H9 (cell line): ENCODE measurements around the gene ISLR2. TPM values are rescaled to one million over a fixed set of nuclear protein-coding genes. Genes with fewer than 3 reads are reported as not detected.
"Not testable (repeated sequence)": the region's sequence is repeated elsewhere in the genome, so short reads cannot be mapped to it uniquely, and the experiment has no call there.

Experiments
- DNase-seq: peaks from one replicate; pipeline ENCODE4 v3.0.0-alpha.2; 2017
- H2AFZ ChIP-seq: one replicate; pipeline ENCODE4 v1.6.1; 2013; ENCODE audit warnings: mild to moderate bottlenecking, low read length, control low read depth, moderate library complexity
- H2AK5ac ChIP-seq: 2 replicates; pipeline ENCODE4 v1.6.1; 2013; ENCODE audit warnings: low read length, control low read depth, mixed read lengths; ENCODE audit not compliant: insufficient read length
- H2BK120ac ChIP-seq: one replicate; pipeline ENCODE4 v1.6.1; 2013; ENCODE audit warnings: low read depth, mild to moderate bottlenecking, low read length, control low read depth, inconsistent platforms; ENCODE audit not compliant: poor library complexity, severe bottlenecking
- H2BK12ac ChIP-seq: 2 replicates; pipeline ENCODE4 v1.6.1; 2013; ENCODE audit warnings: low read length, control low read depth, mixed read lengths, low read depth; ENCODE audit not compliant: insufficient read length
- H2BK15ac ChIP-seq: 2 replicates; pipeline ENCODE4 v1.6.1; 2013; ENCODE audit warnings: low read depth, low read length, control low read depth
- H2BK20ac ChIP-seq: one replicate; pipeline ENCODE4 v1.6.1; 2013; ENCODE audit warnings: low read depth, mild to moderate bottlenecking, low read length, control low read depth, inconsistent platforms; ENCODE audit not compliant: poor library complexity, severe bottlenecking
- H2BK5ac ChIP-seq: 2 replicates; pipeline ENCODE4 v1.6.1; 2013; ENCODE audit warnings: low read length, control low read depth, mixed read lengths; ENCODE audit not compliant: insufficient read length
- H3K14ac ChIP-seq: 2 replicates; pipeline ENCODE4 v1.6.1; 2013; ENCODE audit warnings: low read length, control low read depth; ENCODE audit not compliant: insufficient read depth
- H3K18ac ChIP-seq: 2 replicates; pipeline ENCODE4 v1.6.1; 2013; ENCODE audit warnings: low read depth, mild to moderate bottlenecking, mixed read lengths, low read length, control low read depth; ENCODE audit not compliant: insufficient read length
- H3K23ac ChIP-seq: 2 replicates; pipeline ENCODE4 v1.6.1; 2013; ENCODE audit warnings: low read length, control low read depth, mixed read lengths, low read depth; ENCODE audit not compliant: insufficient read length
- H3K23me2 ChIP-seq: 2 replicates; pipeline ENCODE4 v1.6.1; 2013; ENCODE audit warnings: low read depth, mild to moderate bottlenecking, mixed read lengths, low read length, control low read depth; ENCODE audit not compliant: insufficient read length, poor library complexity, severe bottlenecking
- H3K27ac ChIP-seq: 2 replicates; pipeline ENCODE4 v1.5.1; 2013; ENCODE audit warnings: low read length, control low read depth, mixed read lengths, low read depth; ENCODE audit not compliant: insufficient read length
- H3K27me3 ChIP-seq: 2 replicates; pipeline ENCODE4 v1.6.1; 2013; ENCODE audit warnings: low read length, control low read depth, inconsistent platforms; ENCODE audit not compliant: insufficient read depth
- H3K4ac ChIP-seq: 2 replicates; pipeline ENCODE4 v1.6.1; 2013; ENCODE audit warnings: low read depth, mild to moderate bottlenecking, control low read depth, inconsistent platforms, low read length, moderate library complexity
- H3K4me1 ChIP-seq: 2 replicates; pipeline ENCODE4 v1.6.1; 2013; ENCODE audit warnings: low read length, control low read depth, inconsistent platforms; ENCODE audit not compliant: insufficient read depth
- H3K4me2 ChIP-seq: 2 replicates; pipeline ENCODE4 v1.6.1; 2013; ENCODE audit warnings: low read length, control low read depth, mixed read lengths; ENCODE audit not compliant: insufficient read length, insufficient read depth
- H3K56ac ChIP-seq: 2 replicates; pipeline ENCODE4 v1.6.1; 2013; ENCODE audit warnings: low read depth, mild to moderate bottlenecking, mixed read lengths, low read length, control low read depth; ENCODE audit not compliant: insufficient read length
- H3K79me1 ChIP-seq: 2 replicates; pipeline ENCODE4 v1.6.1; 2013; ENCODE audit warnings: low read depth, mild to moderate bottlenecking, moderate library complexity, low read length, control low read depth, inconsistent platforms; ENCODE audit not compliant: insufficient read depth, poor library complexity, severe bottlenecking
- H3K79me2 ChIP-seq: 2 replicates; pipeline ENCODE4 v1.6.1; 2013; ENCODE audit warnings: low read length, control low read depth, inconsistent platforms; ENCODE audit not compliant: insufficient read depth
- H3K9ac ChIP-seq: 2 replicates; pipeline ENCODE4 v1.6.1; 2013; ENCODE audit warnings: low read length, control low read depth, mixed read lengths; ENCODE audit not compliant: insufficient read length; ENCODE audit errors: extremely low read depth
- H3K9me3 ChIP-seq: one replicate; pipeline ENCODE4 v1.6.1; 2013; ENCODE audit warnings: low read depth, low read length, inconsistent platforms; ENCODE audit not compliant: control insufficient read depth
- H3T11ph ChIP-seq: one replicate; pipeline ENCODE4 v1.6.1; 2013; ENCODE audit warnings: mild to moderate bottlenecking, low read length, control low read depth, inconsistent platforms
- H4K20me1 ChIP-seq: one replicate; pipeline ENCODE4 v1.6.1; 2013; ENCODE audit not compliant: control insufficient read depth, insufficient read length, insufficient read depth
- H4K5ac ChIP-seq: 2 replicates; pipeline ENCODE4 v1.6.1; 2013; ENCODE audit warnings: low read depth, mild to moderate bottlenecking, mixed read lengths, low read length, control low read depth; ENCODE audit not compliant: insufficient read length
- H4K8ac ChIP-seq: replicated peaks from 2 replicates; pipeline ENCODE4 v1.6.1; 2013; ENCODE audit warnings: low read length, control low read depth, mixed read lengths, low read depth; ENCODE audit not compliant: insufficient read length
- H4K91ac ChIP-seq: 2 replicates; pipeline ENCODE4 v1.6.1; 2013; ENCODE audit warnings: low read depth, mild to moderate bottlenecking, moderate library complexity, mixed read lengths, low read length, control low read depth; ENCODE audit not compliant: insufficient read length
- H3K27ac Mint-ChIP-seq, 3 experiments: 2 replicates in 2 of 3; 3 replicates in 1 of 3; pipeline ENCODE4 v1.8.0; 2020 to 2021; ENCODE audit warnings: mixed read lengths in 3 of 3, mild to moderate bottlenecking in 1 of 3, moderate library complexity in 1 of 3
- H3K27me3 Mint-ChIP-seq: 2 replicates; pipeline ENCODE4 v1.8.0; 2021; ENCODE audit warnings: low read depth, mild to moderate bottlenecking, moderate library complexity, mixed read lengths
- H3K36me3 Mint-ChIP-seq, 3 experiments: 2 replicates in 2 of 3; 3 replicates in 1 of 3; pipeline ENCODE4 v1.8.0; 2020 to 2021; ENCODE audit warnings: low read depth in 3 of 3, mixed read lengths in 3 of 3; ENCODE audit not compliant: insufficient read depth in 1 of 3
- H3K4me1 Mint-ChIP-seq, 2 experiments: 2 replicates each; pipeline ENCODE4 v1.8.0; 2020; ENCODE audit warnings: mixed read lengths in 2 of 2
- H3K4me3 Mint-ChIP-seq, 2 experiments: 2 replicates in 1 of 2; 3 replicates in 1 of 2; pipeline ENCODE4 v1.8.0; 2020 to 2021; ENCODE audit warnings: mild to moderate bottlenecking in 2 of 2, mixed read lengths in 2 of 2, moderate library complexity in 1 of 2
- H3K9me3 Mint-ChIP-seq, 2 experiments: 2 replicates in 1 of 2; 3 replicates in 1 of 2; pipeline ENCODE4 v1.8.0; 2020; ENCODE audit warnings: mild to moderate bottlenecking in 2 of 2, mixed read lengths in 2 of 2, moderate library complexity in 1 of 2
- CTCF ChIP-seq: fragments of 200-600 bp; sonication (generic); conservative IDR thresholded peaks from 3 replicates; pipeline ENCODE4 v1.8.0; 2021; ENCODE audit warnings: antibody characterized with exemption, mild to moderate bottlenecking
- WGBS: extraction: QIAGEN DNeasy Blood & Tissue Kit; methylation state at CpG from one replicate; pipeline ENCODE4 v1.1.7; 2013; ENCODE audit warnings: missing lambda C conversion rate, low lambda C conversion rate, mixed read lengths; ENCODE audit not compliant: insufficient read length; ENCODE audit errors: extremely low coverage; 5-methylcytosine and 5-hydroxymethylcytosine counted together
- total RNA-seq: library from RNA; stranded (reverse); gene quantifications from 2 replicates; pipeline ENCODE4 v1.2.1, GENCODE V29; 2021

ISLR2 gene
- total RNA-seq, 1 experiment from 2014 or later, result 0.09 TPM

GRCh38 chr15:74108611-74109010 is 21.8 kb upstream of the ISLR2 start:
- H3K4me3 Mint-ChIP-seq, H4K5ac ChIP-seq, H3K27me3 ChIP-seq, H2BK12ac ChIP-seq, H3K23me2 ChIP-seq, H3K4me2 ChIP-seq, H4K91ac ChIP-seq, H3K27ac Mint-ChIP-seq, H3T11ph ChIP-seq, H2BK20ac ChIP-seq, H2BK5ac ChIP-seq, H3K9ac ChIP-seq, H2BK120ac ChIP-seq, H4K20me1 ChIP-seq, H3K4me1 Mint-ChIP-seq, H3K79me2 ChIP-seq, H2AFZ ChIP-seq, H3K23ac ChIP-seq, H3K4ac ChIP-seq, H3K79me1 ChIP-seq, H3K56ac ChIP-seq, H4K8ac ChIP-seq, H3K9me3 Mint-ChIP-seq, H3K27ac ChIP-seq, H3K14ac ChIP-seq, H3K18ac ChIP-seq, H3K36me3 Mint-ChIP-seq, H3K4me1 ChIP-seq, H2AK5ac ChIP-seq, H3K9me3 ChIP-seq, H2BK15ac ChIP-seq, H3K27me3 Mint-ChIP-seq: not testable (repeated sequence)
- DNase-seq, result peak; percentile 54
- WGBS, result no CpG with 5 or more reads among the region's 6 CpGs
- peak; percentile 64 for TF ChIP-seq CTCF
